HL-60/S4 treated with phorbol 12-myristate 13-acetate at 8.2 ng/mL for 4 days and 3 days (cell line): ENCODE data around the gene MYL4.
"Not testable (repeated sequence)": the region's sequence is repeated elsewhere in the genome, so short reads cannot be mapped to it uniquely, and the experiment has no call there.

Experiments used
- in situ Hi-C: fragments of 300-500 bp; cut with MboI; formaldehyde crosslinking; loops from 2 replicates; pipeline ENCODE4 v1.15.0; 2022; ENCODE audit warnings: low sequenced_read_pairs

MYL4 gene

DNA sequence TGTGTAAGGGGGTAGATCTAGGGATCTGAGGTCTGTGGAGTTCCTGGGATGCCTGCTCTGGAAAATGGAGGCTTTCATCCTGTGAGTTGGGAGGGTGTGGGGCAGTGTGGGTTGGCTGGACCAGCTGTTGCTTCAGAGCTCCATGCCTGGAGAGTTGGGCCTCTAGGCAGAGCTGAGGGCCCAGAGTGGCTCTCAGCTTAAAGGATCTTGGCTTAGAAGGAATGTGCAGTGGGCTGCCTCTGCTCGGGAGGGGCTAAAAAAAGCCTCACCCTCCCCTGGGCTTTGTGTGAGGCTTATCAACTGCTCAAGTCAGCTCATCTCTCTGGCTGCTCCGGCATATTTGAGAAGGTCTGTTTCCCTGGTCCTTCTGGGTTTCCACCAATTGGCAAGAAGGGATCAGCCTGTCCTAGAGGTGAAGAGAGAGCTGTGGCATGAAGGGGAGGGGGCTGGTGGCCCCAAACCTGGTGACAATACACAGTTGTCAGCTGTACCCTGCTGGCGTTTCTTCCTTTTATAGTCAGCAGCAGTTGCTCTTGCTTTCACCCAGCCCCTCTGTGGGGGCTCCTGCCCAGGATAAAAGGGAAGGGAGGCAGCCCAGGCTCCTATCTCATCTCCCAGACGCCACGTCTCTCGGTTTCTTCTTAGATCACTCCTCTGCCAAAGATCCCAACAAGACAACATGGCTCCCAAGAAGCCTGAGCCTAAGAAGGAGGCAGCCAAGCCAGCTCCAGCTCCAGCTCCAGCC, at the start of gene MYL4:
TSS of gene MYL4 (plus strand) at position 605 of the 745 bp plus-strand sequence. CDS start at position 680, 75 bp downstream.
- in situ Hi-C loops = no loop called here

DNA sequence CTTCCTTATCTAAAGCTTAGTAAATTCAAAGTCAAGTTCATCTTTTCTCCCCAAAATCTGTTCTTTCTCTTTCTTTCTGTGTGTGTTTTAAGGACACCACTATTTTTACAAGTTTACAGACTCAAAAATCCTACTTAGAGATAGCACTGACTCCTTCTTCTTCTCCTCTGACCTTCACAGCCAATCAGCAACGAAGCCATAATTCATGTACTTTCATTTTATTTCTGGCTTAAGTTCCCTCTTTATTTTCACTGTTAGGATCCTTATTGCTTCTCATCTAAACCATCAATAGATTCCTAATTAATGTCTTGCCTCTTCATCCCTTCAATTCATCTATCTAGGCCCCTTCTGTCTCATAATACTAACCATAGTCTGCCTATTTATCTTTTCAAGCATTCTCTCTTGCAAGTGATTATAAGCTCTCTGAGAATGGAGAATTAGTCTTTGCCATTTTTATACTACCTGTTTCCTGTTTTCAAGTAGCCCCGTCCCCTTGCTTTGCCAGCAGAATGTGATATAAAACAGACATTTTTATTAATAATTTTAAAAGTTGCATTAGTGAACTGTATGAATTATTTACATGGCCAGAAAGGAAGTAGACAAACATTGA, 47.0 kb upstream of the MYL4 start:
- in situ Hi-C loops = no loop called here

DNA sequence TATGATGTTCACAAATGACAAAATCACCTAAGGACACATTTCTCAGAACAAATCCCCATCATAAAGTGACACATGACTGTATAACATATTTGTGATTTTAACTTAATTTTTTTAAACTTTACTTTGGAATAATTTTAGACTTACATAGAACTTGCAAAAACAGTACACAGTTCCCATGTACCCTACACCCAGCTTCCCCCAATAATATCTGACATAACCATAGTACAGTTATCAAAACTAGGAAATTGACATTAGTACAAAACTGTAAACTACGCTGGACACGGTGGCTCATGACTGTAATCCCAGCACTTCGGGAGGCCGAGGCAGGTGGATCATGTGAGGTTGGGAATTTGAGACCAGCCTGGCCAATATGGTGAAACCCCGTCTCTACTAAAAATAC, 44.9 kb upstream of the MYL4 start:
- in situ Hi-C loops = no loop called here

DNA sequence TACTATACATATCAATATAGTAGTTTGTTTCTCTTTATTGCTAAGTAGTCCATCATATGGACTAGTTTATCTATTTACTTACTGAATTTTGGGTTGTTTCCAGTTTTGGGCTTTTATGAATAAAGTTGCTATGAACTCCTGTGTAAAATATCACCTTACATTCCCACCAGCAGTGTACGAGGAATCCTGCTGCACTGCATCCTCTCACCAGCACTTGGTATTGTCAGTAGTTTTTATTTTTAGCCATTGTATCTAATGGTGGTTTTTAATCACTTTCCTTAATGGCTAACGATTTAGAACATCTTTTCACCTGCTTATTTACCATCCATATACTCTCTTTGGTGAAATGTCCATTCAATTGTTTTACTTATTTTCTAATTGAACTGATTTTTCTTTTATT, 44.0 kb upstream of the MYL4 start:
- in situ Hi-C loops = no loop called here

GRCh38 chr17:47166854-47167253, 42.3 kb upstream of the MYL4 start:
- in situ Hi-C loops = not testable (repeated sequence)

- in situ Hi-C loops = not testable (repeated sequence)
These were observed 40.3 kb upstream of the MYL4 start for GRCh38 chr17:47168896-47169295.

DNA sequence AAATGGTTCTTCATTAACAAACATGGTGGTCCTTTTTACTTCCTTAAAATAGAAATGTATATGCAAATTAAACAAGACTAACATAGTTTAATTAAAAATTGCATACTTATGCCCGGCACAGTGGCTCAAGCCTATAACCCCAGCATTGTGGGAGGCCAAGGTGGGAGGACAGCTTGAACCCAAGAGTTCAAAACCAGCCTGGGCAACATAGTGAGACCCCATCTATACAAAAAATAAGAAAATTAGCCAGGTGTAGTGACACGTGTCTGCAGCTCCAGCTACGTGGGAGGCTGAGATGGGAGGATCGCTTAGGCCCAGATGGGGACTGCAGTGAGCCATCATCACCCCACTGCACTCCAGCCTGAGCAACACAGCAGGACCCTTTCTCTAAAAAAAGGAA, 38.4 kb upstream of the MYL4 start:
- in situ Hi-C loops = no loop called here

DNA sequence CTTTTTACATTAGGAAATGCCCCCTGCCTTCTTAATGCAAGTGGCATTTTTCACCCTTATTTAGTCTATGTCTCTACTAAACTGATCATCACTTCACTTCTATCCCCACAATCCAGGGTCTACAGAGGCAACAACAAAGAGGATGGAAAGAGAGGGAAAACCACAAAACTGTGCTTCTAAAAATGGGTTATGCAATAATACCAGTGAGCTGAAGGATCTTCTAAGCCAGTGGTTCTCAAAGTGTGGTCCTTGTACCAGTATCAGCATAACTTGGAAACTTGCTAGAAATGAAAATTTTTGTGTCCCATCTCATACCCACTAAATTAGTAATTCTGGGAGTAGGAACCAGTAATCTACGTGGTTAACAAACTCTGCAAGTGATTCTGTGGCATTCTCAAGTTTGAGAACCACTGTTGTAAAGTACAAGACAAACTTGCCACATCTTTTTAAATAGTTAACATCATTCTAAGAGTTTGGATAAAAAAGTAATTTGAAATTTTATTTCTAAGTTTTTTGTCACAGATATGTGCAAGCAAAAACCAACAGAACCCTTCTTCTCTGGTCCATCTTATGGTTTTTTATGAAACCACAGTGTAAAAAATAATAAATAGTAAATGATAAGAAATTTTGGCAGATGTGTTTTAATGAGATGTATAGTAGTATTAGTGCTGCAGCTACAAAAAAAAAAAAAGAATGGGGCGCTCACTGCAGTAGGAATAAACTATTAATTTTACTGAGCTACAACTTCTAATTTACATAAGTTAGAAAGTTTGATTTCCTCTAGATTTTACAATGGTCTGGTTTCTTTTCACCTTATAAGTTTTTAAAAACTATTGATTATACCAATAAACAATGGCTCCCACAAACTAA, 36.2 kb upstream of the MYL4 start:
- in situ Hi-C loops = no loop called here

DNA sequence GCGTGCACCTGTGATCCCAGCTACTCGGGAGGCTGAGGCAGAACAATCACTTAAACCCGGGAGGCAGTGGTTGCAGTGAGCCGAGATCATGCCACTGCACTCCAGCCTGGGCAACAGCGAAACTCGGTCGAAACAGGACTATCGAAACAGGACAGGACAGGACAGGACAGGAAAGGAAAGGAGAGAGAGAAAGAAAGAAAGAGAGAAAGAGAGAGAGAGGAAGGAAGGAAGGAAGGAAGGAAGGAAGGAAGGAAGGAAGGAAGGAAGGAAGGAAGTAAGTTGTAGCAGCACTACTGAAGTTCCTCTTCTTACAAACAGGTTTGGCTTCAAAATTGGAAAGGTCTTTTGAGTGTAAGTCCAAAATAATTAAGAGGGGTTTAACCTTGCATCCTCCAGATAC, 34.3 kb upstream of the MYL4 start:
- in situ Hi-C loops = not testable (repeated sequence)

GRCh38 chr17:47176389-47176826, 32.7 kb upstream of the MYL4 start:
- in situ Hi-C loops = no loop called here

DNA sequence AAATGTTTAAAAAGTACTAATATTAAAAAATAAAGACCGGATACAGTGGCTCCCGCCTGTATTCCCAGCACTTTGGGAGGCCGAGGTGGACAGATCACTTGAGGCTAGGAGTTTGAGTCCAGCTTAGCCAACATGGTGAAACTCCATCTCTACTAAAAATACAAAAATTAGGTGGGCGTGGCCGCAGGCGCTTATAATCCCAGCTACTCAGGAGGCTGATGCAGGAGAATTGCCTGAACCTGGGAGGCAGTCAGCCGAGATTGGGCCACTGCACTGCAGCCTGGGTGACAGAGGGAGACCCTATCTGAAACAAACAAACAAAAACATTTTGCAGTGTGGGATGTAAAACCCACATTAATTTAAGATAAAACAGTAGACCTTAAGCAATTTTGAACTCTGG, 31.9 kb upstream of the MYL4 start:
- in situ Hi-C loops = no loop called here

- in situ Hi-C loops = no loop called here
These were observed 30.0 kb upstream of the MYL4 start for GRCh38 chr17:47179141-47179540.

GRCh38 chr17:47180337-47180736, 28.8 kb upstream of the MYL4 start:
- in situ Hi-C loops = no loop called here

GRCh38 chr17:47180988-47181387, 28.2 kb upstream of the MYL4 start:
- in situ Hi-C loops = not testable (repeated sequence)

- in situ Hi-C loops = no loop called here
These were observed 24.5 kb upstream of the MYL4 start for GRCh38 chr17:47184681-47185080.

- in situ Hi-C loops = no loop called here
These were observed 20.8 kb upstream of the MYL4 start for GRCh38 chr17:47188271-47188875.

DNA sequence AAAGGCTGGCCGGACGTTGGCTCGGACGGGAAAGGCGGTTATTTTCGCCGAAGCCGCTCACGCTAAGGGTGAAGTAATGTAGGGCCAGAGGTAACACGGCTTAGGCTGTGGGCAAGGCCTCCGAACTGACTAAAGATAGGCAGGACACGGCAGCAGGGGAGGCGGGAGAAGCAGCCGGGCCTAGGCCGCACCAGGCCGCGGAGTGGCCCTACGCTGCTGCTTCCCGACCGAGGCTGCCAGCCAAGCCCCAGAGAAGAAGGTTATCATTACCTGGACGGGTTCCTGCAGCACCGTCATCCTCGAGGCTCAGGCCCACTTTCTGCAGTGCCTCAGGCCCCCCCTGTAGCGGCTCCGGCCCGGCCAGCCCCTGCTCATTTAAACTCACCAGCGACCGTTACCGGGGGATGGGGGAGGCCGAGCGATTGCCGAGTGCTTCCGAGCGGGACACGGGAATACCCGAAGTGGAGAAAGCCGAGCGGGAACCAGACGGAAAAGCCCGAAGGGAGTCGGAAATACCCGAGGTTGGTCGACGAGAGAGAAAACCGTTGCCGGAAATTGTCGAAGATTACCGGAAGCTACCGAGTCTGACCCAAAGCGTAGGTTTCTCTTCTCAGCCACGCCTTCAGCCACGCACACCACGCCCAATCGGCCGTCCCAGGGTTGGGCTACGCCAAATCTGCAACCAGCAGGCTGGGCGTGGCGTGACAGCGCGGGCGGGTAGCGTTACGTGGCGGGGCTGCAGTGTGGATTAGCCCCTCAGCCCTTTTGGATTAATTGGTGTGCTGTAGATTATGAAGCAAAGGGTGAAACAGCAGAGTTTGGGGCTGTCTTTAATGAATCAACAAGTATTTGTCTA, 20.0 kb upstream of the MYL4 start, which contains the start of gene CDC27:
TSS of gene CDC27 (minus strand) at position 420 of the 856 bp plus-strand sequence. CDS start at position 297, 123 bp downstream.
- in situ Hi-C loops = no loop called here

DNA sequence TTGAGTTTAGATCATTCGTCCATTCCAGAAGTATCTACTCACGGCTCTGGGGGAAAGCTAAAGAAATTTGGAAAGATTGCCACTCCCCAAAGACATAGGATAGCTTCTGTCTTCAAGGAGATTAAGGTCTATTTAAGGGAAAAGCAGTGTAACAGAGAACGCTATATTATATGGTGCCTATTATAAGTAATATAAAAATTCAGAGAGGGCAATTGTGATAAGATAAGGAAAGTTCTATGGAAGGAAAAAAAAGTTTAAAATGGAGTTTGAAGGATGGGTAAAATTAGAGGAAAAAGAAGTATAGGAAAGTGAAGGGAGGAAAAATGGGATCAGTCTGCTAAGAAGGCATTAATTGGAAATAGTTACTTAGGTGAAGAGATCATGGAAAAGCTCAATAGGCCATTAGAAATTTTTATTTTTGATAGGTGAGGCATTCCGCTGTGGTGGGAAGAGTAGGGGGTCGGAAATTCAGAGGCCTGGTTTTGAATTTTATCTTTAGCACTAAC, 19.4 kb upstream of the MYL4 start:
- in situ Hi-C loops = no loop called here

DNA sequence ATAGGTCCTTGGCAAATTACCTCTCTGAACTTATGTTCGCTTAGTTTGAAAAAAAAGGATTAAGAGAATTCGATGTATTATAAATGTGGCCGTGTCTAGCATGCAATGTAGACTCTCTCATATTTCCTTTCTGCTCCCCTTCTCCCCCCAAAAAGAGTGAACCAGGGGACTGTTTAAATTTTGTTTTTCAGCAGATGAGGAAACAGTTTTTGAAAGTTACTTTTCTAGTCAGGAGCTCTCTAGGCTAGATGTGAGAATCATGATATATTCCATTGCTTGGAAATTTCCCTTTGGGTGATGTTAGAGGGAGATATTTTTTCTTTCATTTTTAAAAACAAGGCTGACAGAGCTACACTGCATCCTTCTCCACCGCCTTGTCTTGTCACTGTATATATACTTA, 18.9 kb upstream of the MYL4 start:
- in situ Hi-C loops = no loop called here

DNA sequence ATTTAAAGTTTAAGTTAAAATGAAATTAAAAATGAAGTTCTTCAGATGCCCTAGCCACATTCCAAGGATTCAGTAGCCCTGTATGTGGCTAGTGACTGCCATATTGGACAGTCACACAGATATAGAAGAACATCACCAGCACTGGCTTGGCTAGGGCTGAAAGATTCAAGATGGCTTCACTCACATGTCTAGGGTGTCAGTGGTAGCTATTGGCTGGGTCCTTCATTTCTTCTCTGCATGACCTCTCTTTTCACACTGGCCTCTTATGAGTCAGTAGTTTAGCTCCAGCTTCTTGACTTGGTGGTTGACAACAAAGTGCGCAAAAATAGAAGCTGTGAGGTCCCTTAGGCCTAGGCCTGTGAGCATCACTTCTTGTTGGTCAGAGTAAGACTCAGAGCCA, 18.4 kb upstream of the MYL4 start:
- in situ Hi-C loops = no loop called here
